NCI-H2227 (cell line): ENCODE results near the gene PDZD4.

ENCODE experiments used
- DNase-seq: peaks from one replicate; lab custom pipeline; 2025; ENCODE audit not compliant: unreplicated experiment; lab: John Stamatoyannopoulos, UW

The PDZD4 gene

GRCh38 chrX:153755136-153755535 is 75.2 kb downstream of the PDZD4 start:
- no peak for DNase-seq
